Immature natural killer cell (primary cell): ENCODE measurements around the gene ZC3H8. TPM values are rescaled to one million over a fixed set of nuclear protein-coding genes. Genes with fewer than 3 reads are reported as not detected.
"Not testable (repeated sequence)": the region's sequence is repeated elsewhere in the genome, so short reads cannot be mapped to it uniquely, and the experiment has no call there.

Experiments
- DNase-seq, 3 donors: peaks; one replicate each; pipeline ENCODE4 v3.0.0; 2022; ENCODE audit warnings: mixed read lengths in 1 of 3
- H3K27ac Mint-ChIP-seq, 6 donors: one replicate each; pipeline ENCODE4 v1.8.0; 2020; ENCODE audit warnings: mixed read lengths in 6 of 6, mild to moderate bottlenecking in 5 of 6, inconsistent platforms in 4 of 6, moderate library complexity in 3 of 6
- H3K27me3 Mint-ChIP-seq, 3 donors: one replicate each; pipeline ENCODE4 v1.8.0; 2020 to 2021; ENCODE audit warnings: low read depth in 3 of 3, mild to moderate bottlenecking in 3 of 3, mixed read lengths in 3 of 3, moderate library complexity in 3 of 3, inconsistent platforms in 1 of 3
- H3K36me3 Mint-ChIP-seq, 3 donors: one replicate each; pipeline ENCODE4 v1.8.0; 2020; ENCODE audit warnings: mixed read lengths in 3 of 3, inconsistent platforms in 2 of 3, mild to moderate bottlenecking in 2 of 3
- H3K4me1 Mint-ChIP-seq, 2 donors: one replicate each; pipeline ENCODE4 v1.8.0; 2020; ENCODE audit warnings: inconsistent platforms in 2 of 2, mild to moderate bottlenecking in 2 of 2, mixed read lengths in 2 of 2, moderate library complexity in 1 of 2
- H3K4me3 Mint-ChIP-seq, 5 donors: one replicate each; pipeline ENCODE4 v1.8.0; 2020; ENCODE audit warnings: mild to moderate bottlenecking in 5 of 5, mixed read lengths in 5 of 5, inconsistent platforms in 3 of 5, moderate library complexity in 3 of 5
- H3K9me3 Mint-ChIP-seq, 6 donors: one replicate each; pipeline ENCODE4 v1.8.0; 2020; ENCODE audit warnings: mild to moderate bottlenecking in 6 of 6, mixed read lengths in 6 of 6, inconsistent platforms in 4 of 6, moderate library complexity in 3 of 6
- polyA plus RNA-seq, 3 donors: library from polyadenylated mRNA; unstranded; fragments of 300-500 nt; fragmentation: Illumina TruSeq; gene quantifications; one replicate each; pipeline ENCODE4 v1.2.3, GENCODE V29; 2021

ZC3H8 gene
- polyA plus RNA-seq, result 10 to 100 TPM in 2 of 3 donors, 1 to 10 TPM in 1; 8.8 to 14.8 (median 14.4) TPM

- Mint-ChIP-seq H3K4me3 (peak within 1 kb of the TSS; percentile 86 to 91 (median 88)), H3K9me3 (no peaks in the 10 kb centered on the region), H3K4me1 (peaks cover 6 to 17% of the 10 kb centered on the region in 2 donors), H3K27me3 (peaks cover 2 to 11% (median 2%) of the 10 kb centered on the region in 3 donors), H3K27ac (peak within 1 kb of the TSS; percentile 87 to 96 (median 94)), H3K36me3 (no peaks in the 10 kb centered on the region)
- peak; percentile 96 to 97 (median 96) for DNase-seq
Observed at GRCh38 chr2:112254466-112255240, at the start of gene ZC3H8. TSS of gene ZC3H8 (minus strand) at chr2:112255042. CDS start at chr2:112254981, 61 bp downstream.

GRCh38 chr2:112304298-112304941 is 49.6 kb upstream of the ZC3H8 start:
- H3K27me3 Mint-ChIP-seq, result peaks cover 0 to 2% (median 0%) of the 10 kb centered on the region in 3 donors
- H3K4me1 Mint-ChIP-seq, result no peaks in the 10 kb centered on the region
- no peak for DNase-seq
- peaks cover 26 to 37% (median 36%) of the 10 kb centered on the region in 3 donors for H3K36me3 Mint-ChIP-seq
- no peak overlapping the region for H3K27ac Mint-ChIP-seq
- no peaks in the 10 kb centered on the region for H3K9me3 Mint-ChIP-seq
- no peak overlapping the region for H3K4me3 Mint-ChIP-seq

- DNase-seq, result no peak
- Mint-ChIP-seq H3K4me3 (no peak overlapping the region), H3K9me3 (no peaks in the 10 kb centered on the region), H3K27ac (no peak overlapping the region), H3K36me3 (peaks cover 22 to 30% (median 30%) of the 10 kb centered on the region in 3 donors), H3K4me1 (no peaks in the 10 kb centered on the region), H3K27me3 (peaks cover 0 to 2% (median 0%) of the 10 kb centered on the region in 3 donors)
Observed at GRCh38 chr2:112301973-112302372, 47.1 kb upstream of the ZC3H8 start.

- Mint-ChIP-seq H3K36me3 (peaks cover 18 to 27% (median 23%) of the 10 kb centered on the region in 3 donors), H3K4me1 (no peaks in the 10 kb centered on the region), H3K27ac (peak overlapping the region in 1 of 6 donors; percentile 22), H3K9me3 (no peaks in the 10 kb centered on the region), H3K4me3 (no peak overlapping the region), H3K27me3 (peaks cover 0 to 2% (median 0%) of the 10 kb centered on the region in 3 donors)
- DNase-seq, result no peak
Observed at GRCh38 chr2:112301171-112301584, 46.3 kb upstream of the ZC3H8 start.

GRCh38 chr2:112296407-112296806 is 41.6 kb upstream of the ZC3H8 start:
- peaks cover 0 to 2% (median 0%) of the 10 kb centered on the region in 3 donors for H3K27me3 Mint-ChIP-seq
- no peak overlapping the region for H3K4me3 Mint-ChIP-seq
- H3K36me3 Mint-ChIP-seq, result peaks cover 9 to 13% (median 12%) of the 10 kb centered on the region in 3 donors
- H3K27ac Mint-ChIP-seq, result no peak overlapping the region
- H3K4me1 Mint-ChIP-seq, result no peaks in the 10 kb centered on the region
- H3K9me3 Mint-ChIP-seq, result no peaks in the 10 kb centered on the region
- no peak for DNase-seq

GRCh38 chr2:112295407-112296078 is 40.7 kb upstream of the ZC3H8 start:
- no peaks in the 10 kb centered on the region for H3K27me3 Mint-ChIP-seq
- H3K27ac Mint-ChIP-seq, result no peak overlapping the region
- no peaks in the 10 kb centered on the region for H3K4me1 Mint-ChIP-seq
- no peak overlapping the region for H3K4me3 Mint-ChIP-seq
- DNase-seq, result no peak
- peaks cover 6 to 7% (median 6%) of the 10 kb centered on the region in 3 donors for H3K36me3 Mint-ChIP-seq
- H3K9me3 Mint-ChIP-seq, result no peaks in the 10 kb centered on the region

GRCh38 chr2:112293636-112294401 is 39.0 kb upstream of the ZC3H8 start:
- no peaks in the 10 kb centered on the region for H3K4me1 Mint-ChIP-seq
- DNase-seq, result no peak
- no peak overlapping the region for H3K4me3 Mint-ChIP-seq
- H3K27me3 Mint-ChIP-seq, result no peaks in the 10 kb centered on the region
- no peaks in the 10 kb centered on the region for H3K9me3 Mint-ChIP-seq
- H3K27ac Mint-ChIP-seq, result no peak overlapping the region
- H3K36me3 Mint-ChIP-seq, result peaks cover 0 to 3% (median 0%) of the 10 kb centered on the region in 3 donors

- Mint-ChIP-seq H3K4me1 (no peaks in the 10 kb centered on the region), H3K27me3 (no peaks in the 10 kb centered on the region), H3K4me3 (no peak overlapping the region), H3K9me3 (no peaks in the 10 kb centered on the region), H3K36me3 (peaks cover 0 to 3% (median 0%) of the 10 kb centered on the region in 3 donors), H3K27ac (no peak overlapping the region)
- DNase-seq, result no peak
Observed at GRCh38 chr2:112290648-112291047, 35.8 kb upstream of the ZC3H8 start.

GRCh38 chr2:112290088-112290487 is 35.2 kb upstream of the ZC3H8 start:
- Mint-ChIP-seq H3K27ac (no peak overlapping the region), H3K9me3 (no peaks in the 10 kb centered on the region), H3K4me1 (no peaks in the 10 kb centered on the region), H3K27me3 (no peaks in the 10 kb centered on the region), H3K4me3 (no peak overlapping the region), H3K36me3 (peaks cover 0 to 3% (median 0%) of the 10 kb centered on the region in 3 donors)
- no peak for DNase-seq

- not testable (repeated sequence) for DNase-seq, H3K4me1 Mint-ChIP-seq, H3K4me3 Mint-ChIP-seq, H3K27me3 Mint-ChIP-seq, H3K36me3 Mint-ChIP-seq, H3K9me3 Mint-ChIP-seq, H3K27ac Mint-ChIP-seq
Observed at GRCh38 chr2:112283535-112283934, 28.7 kb upstream of the ZC3H8 start.

- not testable (repeated sequence) for DNase-seq, H3K27ac Mint-ChIP-seq, H3K4me3 Mint-ChIP-seq, H3K9me3 Mint-ChIP-seq, H3K27me3 Mint-ChIP-seq, H3K36me3 Mint-ChIP-seq
- peaks cover 6 to 12% of the 10 kb centered on the region in 2 donors for H3K4me1 Mint-ChIP-seq
Observed at GRCh38 chr2:112282066-112282465, 27.2 kb upstream of the ZC3H8 start.

- H3K36me3 Mint-ChIP-seq, result no peaks in the 10 kb centered on the region
- DNase-seq, result no peak
- peaks cover 14 to 19% (median 16%) of the 10 kb centered on the region in 3 donors for H3K27me3 Mint-ChIP-seq
- H3K9me3 Mint-ChIP-seq, result no peaks in the 10 kb centered on the region
- peaks cover 11 to 20% of the 10 kb centered on the region in 2 donors for H3K4me1 Mint-ChIP-seq
- peak overlapping the region in 3 of 6 donors; percentile 37 to 96 (median 88) for H3K27ac Mint-ChIP-seq
- H3K4me3 Mint-ChIP-seq, result no peak overlapping the region
Observed at GRCh38 chr2:112277596-112278220, 22.9 kb upstream of the ZC3H8 start.

- H3K27ac Mint-ChIP-seq, result peak overlapping the region in 5 of 6 donors; percentile 78 to 96 (median 92)
- H3K27me3 Mint-ChIP-seq, result peaks cover 14 to 19% (median 16%) of the 10 kb centered on the region in 3 donors
- H3K4me1 Mint-ChIP-seq, result peaks cover 11 to 20% of the 10 kb centered on the region in 2 donors
- no peaks in the 10 kb centered on the region for H3K9me3 Mint-ChIP-seq
- no peak for DNase-seq
- no peaks in the 10 kb centered on the region for H3K36me3 Mint-ChIP-seq
- H3K4me3 Mint-ChIP-seq, result peak overlapping the region; percentile 39 to 95 (median 94)
Observed at GRCh38 chr2:112276954-112277353, 22.1 kb upstream of the ZC3H8 start.
